Measurements from ENCODE around the gene KCNQ1.

- no peak for TF ChIP-seq GATA2 (IDR thresholded peaks at IDR 0.05; ENCODE audit: low read depth, low read length)
- TF ChIP-seq GATA3 (IDR thresholded peaks at IDR 0.05; ENCODE audit: low read depth, low read length), result no peak
Observed at GRCh38 chr11:2581151-2581930, 136.5 kb downstream of the KCNQ1 start.
